AG10803 (cell line): Measurements from ENCODE around the gene KCNQ1OT1.
A peak's percentile ranks its signal among the peaks of the same experiment; 100 is the strongest.

Experiments used
- DNase-seq: peaks from one replicate; pipeline ENCODE4 v3.0.0; 2010; ENCODE audit warnings: low read depth
- H3K4me3 ChIP-seq: 2 replicates; pipeline ENCODE4 v1.5.1; 2011; ENCODE audit warnings: mild to moderate bottlenecking, low read length, control low read depth
- TF ChIP-seq, protein P1 (sequence below): conservative IDR thresholded peaks from 2 replicates; pipeline ENCODE4 v1.5.1; 2011; ENCODE audit warnings: mild to moderate bottlenecking, low read length, control low read depth, inconsistent platforms

KCNQ1OT1 gene

GRCh38 chr11:2744166-2744565 lies 44.4 kb upstream of the KCNQ1OT1 start:
- H3K4me3 ChIP-seq: no peak overlapping the region
- TF ChIP-seq, protein P1, sequence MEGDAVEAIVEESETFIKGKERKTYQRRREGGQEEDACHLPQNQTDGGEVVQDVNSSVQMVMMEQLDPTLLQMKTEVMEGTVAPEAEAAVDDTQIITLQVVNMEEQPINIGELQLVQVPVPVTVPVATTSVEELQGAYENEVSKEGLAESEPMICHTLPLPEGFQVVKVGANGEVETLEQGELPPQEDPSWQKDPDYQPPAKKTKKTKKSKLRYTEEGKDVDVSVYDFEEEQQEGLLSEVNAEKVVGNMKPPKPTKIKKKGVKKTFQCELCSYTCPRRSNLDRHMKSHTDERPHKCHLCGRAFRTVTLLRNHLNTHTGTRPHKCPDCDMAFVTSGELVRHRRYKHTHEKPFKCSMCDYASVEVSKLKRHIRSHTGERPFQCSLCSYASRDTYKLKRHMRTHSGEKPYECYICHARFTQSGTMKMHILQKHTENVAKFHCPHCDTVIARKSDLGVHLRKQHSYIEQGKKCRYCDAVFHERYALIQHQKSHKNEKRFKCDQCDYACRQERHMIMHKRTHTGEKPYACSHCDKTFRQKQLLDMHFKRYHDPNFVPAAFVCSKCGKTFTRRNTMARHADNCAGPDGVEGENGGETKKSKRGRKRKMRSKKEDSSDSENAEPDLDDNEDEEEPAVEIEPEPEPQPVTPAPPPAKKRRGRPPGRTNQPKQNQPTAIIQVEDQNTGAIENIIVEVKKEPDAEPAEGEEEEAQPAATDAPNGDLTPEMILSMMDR: no peak
- DNase-seq: no peak

GRCh38 chr11:2743427-2744110 lies 43.8 kb upstream of the KCNQ1OT1 start:
- DNase-seq: no peak
- TF ChIP-seq, protein P1: no peak
- H3K4me3 ChIP-seq: no peak overlapping the region

DNA sequence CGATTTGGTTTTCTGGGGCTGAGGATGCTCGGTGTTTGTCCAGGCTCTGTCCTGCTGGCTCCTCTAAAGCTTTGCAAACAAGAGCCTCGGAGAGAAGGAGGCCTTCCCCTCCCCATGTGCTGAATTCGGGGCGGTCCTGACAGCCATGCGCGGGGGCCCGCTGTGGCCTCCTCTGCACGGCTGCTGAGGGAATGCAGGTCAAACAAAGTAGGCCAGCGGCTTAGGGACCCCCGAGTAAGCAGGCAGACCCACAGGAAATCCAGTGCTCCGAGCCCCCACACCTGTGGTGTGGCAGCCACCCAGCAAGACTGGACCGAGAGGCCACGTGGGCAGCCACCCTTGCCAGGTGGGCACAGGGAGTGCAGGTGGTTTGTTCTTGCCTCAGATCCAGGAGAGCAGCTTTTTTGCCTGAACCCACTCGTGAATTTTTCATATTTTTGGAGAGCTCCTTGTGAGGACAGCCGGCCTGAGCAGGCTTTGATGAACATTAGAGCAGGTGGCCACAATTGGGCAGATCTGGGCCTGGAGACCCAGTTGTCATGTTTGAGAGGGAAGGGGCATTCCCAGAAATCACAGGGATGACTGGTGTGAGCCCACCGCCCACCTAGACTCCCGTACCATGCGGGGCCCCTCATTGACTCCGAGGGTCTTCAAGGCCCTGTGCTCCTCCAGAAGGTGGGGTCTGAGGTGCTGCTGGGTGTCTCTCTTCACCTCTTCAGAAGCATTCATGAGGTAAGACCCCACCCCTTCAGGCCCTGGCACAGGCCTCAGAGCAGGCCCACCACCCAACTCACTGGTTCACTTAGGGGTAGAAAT lies 43.0 kb upstream of the KCNQ1OT1 start:
- no peak for DNase-seq
- H3K4me3 ChIP-seq: no peak overlapping the region
- TF ChIP-seq, protein P1: no peak

DNA sequence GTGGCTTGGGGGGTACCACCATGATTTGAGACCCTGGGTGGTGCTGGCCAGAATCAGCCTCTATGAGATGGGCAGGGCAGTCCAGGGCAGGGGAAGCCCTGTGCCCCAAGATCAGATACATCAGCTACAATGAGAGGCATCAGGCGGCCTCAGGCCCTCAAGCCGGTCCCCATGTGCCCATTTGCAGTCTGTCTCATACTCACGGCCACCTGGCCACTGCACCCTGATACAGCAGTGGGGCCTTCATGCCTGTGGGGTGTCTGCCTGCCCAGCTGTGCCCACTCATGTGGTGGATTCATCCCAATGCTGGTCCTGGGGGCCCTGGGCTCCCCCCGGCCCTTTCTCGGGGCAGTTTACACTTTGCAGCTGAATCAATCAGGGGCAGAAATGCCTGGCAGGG lies 42.4 kb upstream of the KCNQ1OT1 start:
- H3K4me3 ChIP-seq: no peak overlapping the region
- no peak for DNase-seq
- TF ChIP-seq, protein P1: no peak

- no peak overlapping the region for H3K4me3 ChIP-seq
- TF ChIP-seq, protein P1: no peak
- peak; percentile 61 for DNase-seq
Measured at GRCh38 chr11:2741377-2742131, 41.8 kb upstream of the KCNQ1OT1 start.

GRCh38 chr11:2741006-2741376 lies 41.2 kb upstream of the KCNQ1OT1 start:
- no peak for DNase-seq
- H3K4me3 ChIP-seq: no peak overlapping the region
- TF ChIP-seq, protein P1: no peak
